ENCODE results near the gene SCAMP2. TPM values are rescaled to one million over a fixed set of nuclear protein-coding genes. Genes with fewer than 3 reads are reported as not detected.
A peak's percentile ranks its signal among the peaks of the same experiment; 100 is the strongest.

The SCAMP2 gene
- total RNA-seq, 4 donors from 2014 or later = 55.5 to 99.4 (median 63.7) TPM

- TF ChIP-seq CTCF (IDR thresholded peaks at IDR 0.05) = no peak
- ATAC-seq (ENCODE audit: low FRiP score) = peak; percentile 96
- DNase-seq (ENCODE audit: low spot score) = peak; percentile 81
Observed at GRCh38 chr15:74906450-74907162, 33.4 kb upstream of the SCAMP2 start, which contains the start of gene FAM219B. TSS of gene FAM219B (minus strand) at chr15:74906851. CDS start at chr15:74906800, 51 bp downstream.

GRCh38 chr15:74906067-74906449, 32.9 kb upstream of the SCAMP2 start:
- DNase-seq (ENCODE audit: low spot score) (no peak), ATAC-seq (ENCODE audit: low FRiP score) (peak; percentile 42)
- TF ChIP-seq CTCF (IDR thresholded peaks at IDR 0.05) = no peak

GRCh38 chr15:74904190-74904805, 31.1 kb upstream of the SCAMP2 start:
- no peak for DNase-seq (ENCODE audit: low spot score)
- no peak for ATAC-seq (ENCODE audit: low FRiP score)
- TF ChIP-seq CTCF (IDR thresholded peaks at IDR 0.05) = no peak

- ATAC-seq (ENCODE audit: low FRiP score) (no peak), DNase-seq (ENCODE audit: low spot score) (no peak)
- TF ChIP-seq CTCF (IDR thresholded peaks at IDR 0.05) = no peak
Observed at GRCh38 chr15:74903676-74904075, 30.5 kb upstream of the SCAMP2 start.

GRCh38 chr15:74902295-74903075, 29.3 kb upstream of the SCAMP2 start:
- ATAC-seq (ENCODE audit: low FRiP score) (no peak), DNase-seq (ENCODE audit: low spot score) (no peak)
- no peak for TF ChIP-seq CTCF (IDR thresholded peaks at IDR 0.05)

GRCh38 chr15:74901612-74902063, 28.5 kb upstream of the SCAMP2 start:
- ATAC-seq (ENCODE audit: low FRiP score) (no peak), DNase-seq (ENCODE audit: low spot score) (peak; percentile 26)
- TF ChIP-seq CTCF (IDR thresholded peaks at IDR 0.05) = peak in 2 of 3 donors; percentile 17 to 18

Measured in omental fat pad (tissue), 4 donors.